ENCODE results near the gene SOX21. TPM values are rescaled to one million over a fixed set of nuclear protein-coding genes. Genes with fewer than 3 reads are reported as not detected.

Gene SOX21
- total RNA-seq, 4 donors from 2014 or later: 0.07 TPM; not detected in 3

DNA sequence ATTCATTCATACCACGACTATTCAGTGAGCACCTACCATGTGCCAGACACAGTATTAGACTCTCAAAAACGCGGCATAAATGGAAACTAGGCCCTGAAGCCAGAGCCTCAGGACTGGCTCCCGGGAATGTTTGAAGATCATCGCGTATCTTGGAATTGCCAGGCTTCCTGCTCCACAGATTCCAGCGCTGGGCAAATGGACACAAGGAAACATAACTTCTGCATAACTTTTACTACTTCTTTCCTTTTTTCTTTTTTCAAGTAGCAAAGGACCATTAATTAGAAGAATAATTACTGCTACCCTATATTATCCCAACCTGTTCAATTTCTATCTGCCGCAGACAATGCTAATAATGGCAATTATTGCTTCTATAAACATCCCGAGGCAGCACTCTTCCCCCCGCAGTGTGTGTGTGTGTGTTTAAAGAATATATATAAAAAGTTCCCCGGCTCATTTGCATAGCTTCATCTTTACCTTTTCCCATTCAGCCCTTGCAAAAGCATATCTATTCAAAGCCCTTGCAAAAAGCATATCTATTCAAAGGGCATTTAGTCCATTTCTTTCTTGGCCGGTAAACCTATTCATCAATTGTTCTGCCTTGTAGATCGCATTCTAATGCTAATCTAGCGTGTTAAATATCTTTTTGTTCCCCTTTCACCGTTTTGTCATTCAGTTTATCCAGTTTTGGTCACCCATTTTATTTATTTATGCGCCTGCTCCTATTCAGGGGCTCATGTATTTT, 6.1 kb downstream of the SOX21 start:
- intact Hi-C loops (cut with DNase I; ENCODE audit: low total_unique reads): no loop called here
- Histone ChIP-seq H3K36me3 (no peaks in the 10 kb centered on the region), H3K27me3 (peaks cover 0 to 84% of the 10 kb centered on the region in 2 donors), H3K27ac (no peak overlapping the region), H3K4me1 (peaks cover 0 to 6% of the 10 kb centered on the region in 2 donors), H3K4me3 (no peak overlapping the region), H3K9me3 (no peaks in the 10 kb centered on the region)
- TF ChIP-seq, protein P1, sequence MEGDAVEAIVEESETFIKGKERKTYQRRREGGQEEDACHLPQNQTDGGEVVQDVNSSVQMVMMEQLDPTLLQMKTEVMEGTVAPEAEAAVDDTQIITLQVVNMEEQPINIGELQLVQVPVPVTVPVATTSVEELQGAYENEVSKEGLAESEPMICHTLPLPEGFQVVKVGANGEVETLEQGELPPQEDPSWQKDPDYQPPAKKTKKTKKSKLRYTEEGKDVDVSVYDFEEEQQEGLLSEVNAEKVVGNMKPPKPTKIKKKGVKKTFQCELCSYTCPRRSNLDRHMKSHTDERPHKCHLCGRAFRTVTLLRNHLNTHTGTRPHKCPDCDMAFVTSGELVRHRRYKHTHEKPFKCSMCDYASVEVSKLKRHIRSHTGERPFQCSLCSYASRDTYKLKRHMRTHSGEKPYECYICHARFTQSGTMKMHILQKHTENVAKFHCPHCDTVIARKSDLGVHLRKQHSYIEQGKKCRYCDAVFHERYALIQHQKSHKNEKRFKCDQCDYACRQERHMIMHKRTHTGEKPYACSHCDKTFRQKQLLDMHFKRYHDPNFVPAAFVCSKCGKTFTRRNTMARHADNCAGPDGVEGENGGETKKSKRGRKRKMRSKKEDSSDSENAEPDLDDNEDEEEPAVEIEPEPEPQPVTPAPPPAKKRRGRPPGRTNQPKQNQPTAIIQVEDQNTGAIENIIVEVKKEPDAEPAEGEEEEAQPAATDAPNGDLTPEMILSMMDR (IDR thresholded peaks at IDR 0.05): no peak
- TF ChIP-seq POLR2A (IDR thresholded peaks at IDR 0.05): no peak
- no peak for DNase-seq

DNA sequence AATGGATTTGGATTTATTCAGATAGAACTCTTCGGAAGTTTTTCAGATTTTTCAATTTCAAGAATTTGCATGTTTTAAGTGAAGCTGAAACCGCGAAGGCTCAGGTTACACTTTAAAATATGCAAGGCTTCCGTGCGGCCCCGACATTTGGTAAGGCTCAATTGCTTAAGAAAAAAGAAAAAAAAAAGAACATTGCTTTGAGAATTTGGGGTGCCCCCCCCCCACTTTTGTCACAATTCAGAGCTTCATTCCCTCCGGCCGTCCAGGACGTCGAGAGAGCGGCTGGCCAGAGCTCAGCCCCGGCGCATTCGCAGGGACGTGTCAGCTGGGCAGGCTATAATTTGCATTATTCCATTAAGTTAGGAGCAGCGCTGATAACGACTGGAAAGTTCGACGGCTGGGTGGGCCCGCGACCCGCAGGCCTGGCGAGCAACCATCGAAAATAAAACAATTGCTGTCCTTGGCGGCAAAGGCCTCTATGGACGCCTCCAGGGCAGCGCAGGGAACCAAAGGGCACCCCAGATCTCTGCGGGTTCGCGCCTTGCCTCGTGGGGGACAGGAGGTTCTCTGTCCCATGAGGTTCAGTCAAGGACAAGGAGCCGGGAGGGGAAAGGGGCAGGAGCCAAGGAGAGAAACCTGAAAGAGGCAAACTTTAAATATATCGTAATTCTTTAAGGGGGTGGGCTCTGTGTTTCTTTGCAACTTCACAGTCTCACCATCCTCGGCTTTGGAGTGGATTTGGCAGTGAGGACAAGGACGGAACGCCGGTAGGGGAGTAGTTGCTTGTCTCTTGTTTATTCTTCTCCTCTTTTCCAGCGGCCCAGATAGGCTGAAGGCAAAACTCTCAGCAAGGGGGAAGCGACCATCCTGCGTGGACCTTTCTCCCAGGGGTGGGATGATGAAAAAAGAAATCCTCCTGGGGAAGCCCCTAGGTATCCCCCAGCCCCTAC, 7.0 kb downstream of the SOX21 start:
- Histone ChIP-seq H3K27ac (no peak overlapping the region), H3K9me3 (no peaks in the 10 kb centered on the region), H3K4me1 (no peaks in the 10 kb centered on the region), H3K36me3 (no peaks in the 10 kb centered on the region), H3K4me3 (no peak overlapping the region), H3K27me3 (peaks cover 0 to 80% of the 10 kb centered on the region in 2 donors)
- no peak for DNase-seq
- TF ChIP-seq, protein P1 (IDR thresholded peaks at IDR 0.05): no peak
- TF ChIP-seq POLR2A (IDR thresholded peaks at IDR 0.05): no peak
- intact Hi-C loops (cut with DNase I; ENCODE audit: low total_unique reads): no loop called here

DNA sequence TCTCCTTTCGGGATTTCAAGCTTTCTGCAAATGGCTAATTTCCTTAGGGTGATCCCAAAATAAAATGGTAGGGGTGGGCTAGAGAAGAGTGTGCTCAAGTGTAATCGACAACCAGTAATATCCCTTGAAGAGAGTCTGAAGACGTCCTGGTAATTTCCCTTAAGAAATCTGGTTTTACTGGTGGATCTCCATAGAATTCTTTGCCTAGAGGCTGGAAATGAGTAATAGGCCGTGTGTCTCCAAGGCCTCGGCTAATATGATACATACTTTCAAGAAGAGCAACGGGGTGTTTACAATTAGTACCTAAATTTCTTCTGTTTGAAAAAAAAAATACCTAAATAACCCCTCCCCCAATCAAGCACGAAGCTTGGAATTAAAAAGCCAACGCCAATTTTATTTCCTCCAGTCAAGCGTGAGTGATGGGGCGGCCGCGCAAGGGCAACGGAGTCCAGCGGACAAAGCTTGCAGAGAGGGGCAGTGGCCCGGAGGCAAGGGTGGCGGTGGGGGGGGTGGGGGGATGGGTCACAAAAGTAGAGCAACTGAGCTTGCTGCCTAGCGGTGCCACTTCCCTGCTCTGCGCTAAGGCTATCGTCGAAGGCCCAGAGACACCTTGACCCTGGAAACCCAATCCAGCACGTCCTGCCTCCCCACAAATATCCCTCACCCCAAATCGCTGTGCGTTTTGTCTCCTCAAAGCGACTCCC, 7.8 kb downstream of the SOX21 start:
- Histone ChIP-seq H3K27me3 (peaks cover 0 to 71% of the 10 kb centered on the region in 2 donors), H3K4me3 (no peak overlapping the region), H3K4me1 (no peaks in the 10 kb centered on the region), H3K36me3 (no peaks in the 10 kb centered on the region), H3K9me3 (no peaks in the 10 kb centered on the region), H3K27ac (no peak overlapping the region)
- intact Hi-C loops (cut with DNase I; ENCODE audit: low total_unique reads): no loop called here
- DNase-seq: no peak
- TF ChIP-seq, protein P1 (IDR thresholded peaks at IDR 0.05): no peak
- no peak for TF ChIP-seq POLR2A (IDR thresholded peaks at IDR 0.05)

DNA sequence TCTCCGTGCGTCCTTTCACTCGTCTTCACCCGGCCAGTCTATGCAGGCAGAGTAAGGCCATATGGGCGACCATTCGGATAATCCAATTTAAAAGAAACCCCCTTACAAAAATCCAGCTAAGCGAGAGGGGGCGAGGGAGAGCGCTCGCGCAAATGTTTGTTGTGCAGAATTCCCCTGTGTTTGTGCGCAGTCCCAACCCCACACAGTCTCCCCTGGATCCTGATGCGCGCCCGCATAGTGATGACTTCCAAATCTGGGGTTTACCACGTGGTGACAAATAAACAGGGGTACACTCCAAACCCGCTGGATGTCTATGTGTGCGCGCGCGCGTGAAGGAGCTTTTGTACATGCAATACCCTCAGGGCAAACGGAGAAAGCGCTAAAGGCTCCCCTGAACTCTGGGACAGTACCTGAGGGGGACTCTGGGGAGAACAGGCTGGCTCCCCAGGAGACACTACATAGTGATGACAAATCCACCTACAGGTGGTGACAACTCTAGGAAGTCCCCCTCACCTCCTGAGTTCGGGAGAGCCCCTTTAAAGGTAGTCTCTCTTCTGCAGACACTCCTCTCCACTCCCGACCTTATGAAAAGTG, 8.5 kb downstream of the SOX21 start:
- Histone ChIP-seq H3K27me3 (peaks cover 0 to 70% of the 10 kb centered on the region in 2 donors), H3K4me3 (no peak overlapping the region), H3K4me1 (no peaks in the 10 kb centered on the region), H3K27ac (no peak overlapping the region), H3K36me3 (no peaks in the 10 kb centered on the region), H3K9me3 (no peaks in the 10 kb centered on the region)
- intact Hi-C loops (cut with DNase I; ENCODE audit: low total_unique reads): no loop called here
- DNase-seq: no peak
- no peak for TF ChIP-seq POLR2A (IDR thresholded peaks at IDR 0.05)
- TF ChIP-seq, protein P1 (IDR thresholded peaks at IDR 0.05): no peak
